Neuron (in vitro differentiated cells): Measurements from ENCODE around the gene TMEM92.

Experiments
- H2AFZ ChIP-seq: one replicate; pipeline ENCODE4 v1.6.1; 2013; ENCODE audit warnings: low read depth, mild to moderate bottlenecking, inconsistent platforms, low read length, moderate library complexity
- H3K27me3 ChIP-seq: one replicate; pipeline ENCODE4 v1.6.1; 2013; ENCODE audit warnings: low read length; ENCODE audit not compliant: insufficient read depth
- H3K36me3 ChIP-seq: one replicate; pipeline ENCODE4 v1.6.1; 2013; ENCODE audit warnings: low read length; ENCODE audit not compliant: insufficient read depth
- H3K4me1 ChIP-seq: one replicate; pipeline ENCODE4 v1.6.1; 2013; ENCODE audit warnings: low read length; ENCODE audit not compliant: insufficient read depth
- H3K4me3 ChIP-seq: 2 replicates; pipeline ENCODE4 v1.5.1; 2013; ENCODE audit warnings: mild to moderate bottlenecking, low read length, moderate library complexity
- H3K9me3 ChIP-seq: one replicate; pipeline ENCODE4 v1.6.1; 2013; ENCODE audit warnings: low read length

TMEM92 gene

DNA sequence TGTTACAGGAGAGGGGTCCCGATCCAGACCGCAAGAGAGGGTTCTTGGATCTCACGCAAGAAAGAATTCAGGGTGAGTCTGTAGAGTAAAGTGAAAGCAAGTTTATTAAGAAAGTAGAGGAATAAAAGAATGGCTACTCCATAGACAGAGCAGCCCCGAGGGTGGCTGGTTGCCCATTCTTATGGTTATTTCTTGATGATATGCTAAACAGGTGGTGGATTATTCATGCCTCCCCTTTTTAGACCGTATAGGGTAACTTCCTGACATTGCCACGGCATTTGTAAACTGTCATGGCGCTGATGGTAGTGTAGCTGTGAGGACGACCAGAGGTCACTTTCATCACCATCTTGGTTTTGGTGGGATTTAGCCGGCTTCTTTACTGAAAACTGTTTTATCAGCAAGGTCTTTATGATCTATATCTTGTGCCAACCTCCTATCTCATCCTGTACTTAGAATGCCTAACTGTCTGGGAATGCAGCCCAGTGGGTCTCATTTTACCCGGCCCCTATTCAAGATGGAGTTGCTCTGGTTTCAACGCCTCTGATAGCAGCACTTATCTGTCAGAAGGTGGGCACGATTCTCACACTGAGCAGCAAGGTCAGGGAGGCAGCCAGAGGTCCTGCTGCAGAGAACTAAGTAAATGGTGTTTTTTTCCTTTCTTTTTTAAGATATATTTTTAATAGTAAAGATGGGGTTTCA lies 45.2 kb downstream of the TMEM92 start:
- H2AFZ ChIP-seq: no peak overlapping the region
- H3K9me3 ChIP-seq: no peaks in the 10 kb centered on the region
- H3K4me1 ChIP-seq: no peaks in the 10 kb centered on the region
- no peaks in the 10 kb centered on the region for H3K36me3 ChIP-seq
- H3K4me3 ChIP-seq: no peak overlapping the region
- peaks cover 8% of the 10 kb centered on the region for H3K27me3 ChIP-seq

GRCh38 chr17:50322271-50322670 lies 48.0 kb downstream of the TMEM92 start:
- Histone ChIP-seq H3K27me3 (peaks cover 10% of the 10 kb centered on the region), H3K4me3 (no peak overlapping the region), H3K36me3 (no peaks in the 10 kb centered on the region), H3K9me3 (no peaks in the 10 kb centered on the region), H3K4me1 (no peaks in the 10 kb centered on the region), H2AFZ (no peak overlapping the region)

- Histone ChIP-seq H3K4me1 (no peaks in the 10 kb centered on the region), H3K9me3 (no peaks in the 10 kb centered on the region), H3K27me3 (peaks cover 10% of the 10 kb centered on the region), H3K4me3 (no peak overlapping the region), H2AFZ (no peak overlapping the region), H3K36me3 (no peaks in the 10 kb centered on the region)
Measured at GRCh38 chr17:50323060-50323459, 48.8 kb downstream of the TMEM92 start.

DNA sequence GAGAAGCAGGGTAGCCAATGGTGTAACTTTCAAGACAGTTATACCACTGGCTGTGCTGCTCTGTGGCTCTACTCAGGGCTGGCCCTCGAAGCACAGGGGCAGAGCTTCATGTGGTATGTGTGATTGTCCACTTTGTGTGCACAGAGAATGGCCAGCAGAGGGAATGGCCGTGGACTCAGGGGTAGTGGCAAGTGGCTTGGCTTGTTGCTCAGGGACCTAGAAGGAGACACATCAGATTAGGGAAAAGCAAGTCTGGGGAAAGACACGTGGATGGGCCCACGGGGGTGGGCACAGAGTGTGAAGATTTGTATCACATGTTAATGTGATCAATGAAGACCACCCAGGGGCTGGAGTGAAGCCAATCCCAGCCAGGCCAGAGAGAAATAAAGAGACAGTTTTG lies 51.6 kb downstream of the TMEM92 start:
- peaks cover 13% of the 10 kb centered on the region for H3K27me3 ChIP-seq
- H2AFZ ChIP-seq: no peak overlapping the region
- no peak overlapping the region for H3K4me3 ChIP-seq
- H3K4me1 ChIP-seq: no peaks in the 10 kb centered on the region
- H3K36me3 ChIP-seq: no peaks in the 10 kb centered on the region
- H3K9me3 ChIP-seq: no peaks in the 10 kb centered on the region

DNA sequence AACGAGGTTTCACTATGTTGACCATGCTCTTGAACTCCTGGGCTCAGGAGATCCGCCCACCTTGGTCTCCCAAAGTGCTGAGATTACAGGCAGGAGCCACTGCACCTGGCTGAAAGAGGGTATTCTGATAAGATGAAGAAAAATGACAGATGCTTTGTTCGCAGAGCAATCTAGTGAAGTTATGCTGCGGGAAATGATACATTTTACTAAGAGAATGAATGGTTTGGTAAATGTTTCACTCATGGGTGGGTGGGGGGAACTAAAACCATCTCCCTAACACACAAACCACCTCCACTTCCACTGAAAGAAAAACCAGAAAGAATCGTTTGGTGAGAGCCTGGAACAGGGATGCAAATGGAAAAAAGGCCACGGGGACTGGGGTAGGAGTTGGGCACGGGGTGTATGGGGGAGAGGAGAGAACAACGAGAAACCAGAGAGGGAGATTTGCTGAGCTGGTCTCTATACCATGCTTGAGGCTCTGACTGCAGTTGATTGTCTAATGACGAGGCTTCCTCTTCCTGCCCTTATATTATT lies 52.6 kb downstream of the TMEM92 start:
- no peaks in the 10 kb centered on the region for H3K36me3 ChIP-seq
- no peaks in the 10 kb centered on the region for H3K4me1 ChIP-seq
- H3K9me3 ChIP-seq: no peaks in the 10 kb centered on the region
- no peak overlapping the region for H2AFZ ChIP-seq
- H3K27me3 ChIP-seq: peaks cover 13% of the 10 kb centered on the region
- no peak overlapping the region for H3K4me3 ChIP-seq

GRCh38 chr17:50328363-50329325 lies 54.4 kb downstream of the TMEM92 start:
- Histone ChIP-seq H3K36me3 (no peaks in the 10 kb centered on the region), H3K4me1 (peaks cover 5% of the 10 kb centered on the region), H3K9me3 (no peaks in the 10 kb centered on the region), H3K4me3 (no peak overlapping the region), H3K27me3 (peaks cover 10% of the 10 kb centered on the region), H2AFZ (no peak overlapping the region)

GRCh38 chr17:50329716-50330115 lies 55.5 kb downstream of the TMEM92 start:
- H3K4me3 ChIP-seq: no peak overlapping the region
- peaks cover 7% of the 10 kb centered on the region for H3K27me3 ChIP-seq
- no peak overlapping the region for H2AFZ ChIP-seq
- H3K36me3 ChIP-seq: no peaks in the 10 kb centered on the region
- peaks cover 5% of the 10 kb centered on the region for H3K4me1 ChIP-seq
- no peaks in the 10 kb centered on the region for H3K9me3 ChIP-seq

GRCh38 chr17:50330151-50330775 lies 56.0 kb downstream of the TMEM92 start:
- peaks cover 7% of the 10 kb centered on the region for H3K27me3 ChIP-seq
- H3K9me3 ChIP-seq: no peaks in the 10 kb centered on the region
- H3K4me1 ChIP-seq: peaks cover 5% of the 10 kb centered on the region
- H2AFZ ChIP-seq: no peak overlapping the region
- H3K36me3 ChIP-seq: no peaks in the 10 kb centered on the region
- H3K4me3 ChIP-seq: no peak overlapping the region
